Parathyroid adenoma (tissue), 2 donors: ENCODE measurements around the gene WNT9A.

Experiments used
- H2AFZ ChIP-seq: fragments of 300-600 bp; sonication (generic); one replicate; pipeline ENCODE4 v1.7.0; 2017; ENCODE audit warnings: antibody characterized with exemption, mild to moderate bottlenecking
- H3K27ac ChIP-seq: fragments of 300-600 bp; sonication (generic); one replicate; pipeline ENCODE4 v1.7.0; 2017
- H3K27me3 ChIP-seq: fragments of 300-600 bp; sonication (generic); one replicate; pipeline ENCODE4 v1.7.0; 2017; ENCODE audit warnings: low read length; ENCODE audit not compliant: control insufficient read depth, insufficient read depth
- H3K36me3 ChIP-seq: fragments of 300-600 bp; sonication (generic); one replicate; pipeline ENCODE4 v1.7.0; 2017; ENCODE audit warnings: low read length; ENCODE audit not compliant: control insufficient read depth, insufficient read depth
- H3K4me1 ChIP-seq: fragments of 300-600 bp; sonication (generic); one replicate; pipeline ENCODE4 v1.7.0; 2017; ENCODE audit warnings: control low read depth
- H3K4me2 ChIP-seq: fragments of 300-600 bp; sonication (generic); one replicate; pipeline ENCODE4 v1.7.0; 2017; ENCODE audit warnings: low read length
- H3K4me3 ChIP-seq: fragments of 300-600 bp; sonication (generic); one replicate; pipeline ENCODE4 v1.7.0; 2017; ENCODE audit warnings: low read depth, low read length
- H3K79me2 ChIP-seq: fragments of 300-600 bp; sonication (generic); one replicate; pipeline ENCODE4 v1.7.0; 2017; ENCODE audit warnings: control low read depth
- H3K9ac ChIP-seq: fragments of 300-600 bp; sonication (generic); one replicate; pipeline ENCODE4 v1.7.0; 2017; ENCODE audit warnings: mild to moderate bottlenecking
- H3K9me3 ChIP-seq: fragments of 300-600 bp; sonication (generic); one replicate; pipeline ENCODE4 v1.7.0; 2017; ENCODE audit warnings: low read length; ENCODE audit not compliant: control insufficient read depth
- TF ChIP-seq, protein P1 (sequence below): fragments of 300-600 bp; sonication (generic); IDR thresholded peaks from one replicate; pipeline ENCODE4 v1.7.0; 2017; ENCODE audit warnings: antibody characterized with exemption, mild to moderate bottlenecking
- donor health status: primary hyperparathyroidism.

WNT9A gene

DNA sequence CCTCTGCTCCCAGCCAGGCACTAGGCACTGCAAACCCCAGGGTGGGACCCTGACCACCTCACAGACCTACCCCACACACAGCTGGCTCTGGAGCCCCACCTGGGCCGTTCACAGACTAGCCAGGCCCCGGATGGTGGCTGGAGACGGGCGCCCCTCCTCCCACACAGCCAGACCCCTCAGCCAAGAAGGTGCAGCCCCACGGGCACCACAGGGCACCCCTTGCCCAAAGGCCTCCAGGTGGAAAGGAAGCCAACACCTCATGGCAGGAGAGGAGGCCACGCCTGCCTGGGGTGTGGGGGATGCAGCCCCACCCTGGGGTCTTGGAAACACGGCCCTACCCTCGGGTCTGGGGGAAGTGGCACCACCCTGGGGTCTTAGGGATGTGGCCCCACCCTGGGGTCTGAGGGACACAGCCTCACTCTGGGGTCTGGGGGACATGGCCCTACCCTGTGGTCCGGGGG lies 44.6 kb downstream of the WNT9A start:
- no peak overlapping the region for H3K9ac ChIP-seq
- no peak overlapping the region for H2AFZ ChIP-seq
- H3K36me3 ChIP-seq = no peaks in the 10 kb centered on the region
- TF ChIP-seq, protein P1, sequence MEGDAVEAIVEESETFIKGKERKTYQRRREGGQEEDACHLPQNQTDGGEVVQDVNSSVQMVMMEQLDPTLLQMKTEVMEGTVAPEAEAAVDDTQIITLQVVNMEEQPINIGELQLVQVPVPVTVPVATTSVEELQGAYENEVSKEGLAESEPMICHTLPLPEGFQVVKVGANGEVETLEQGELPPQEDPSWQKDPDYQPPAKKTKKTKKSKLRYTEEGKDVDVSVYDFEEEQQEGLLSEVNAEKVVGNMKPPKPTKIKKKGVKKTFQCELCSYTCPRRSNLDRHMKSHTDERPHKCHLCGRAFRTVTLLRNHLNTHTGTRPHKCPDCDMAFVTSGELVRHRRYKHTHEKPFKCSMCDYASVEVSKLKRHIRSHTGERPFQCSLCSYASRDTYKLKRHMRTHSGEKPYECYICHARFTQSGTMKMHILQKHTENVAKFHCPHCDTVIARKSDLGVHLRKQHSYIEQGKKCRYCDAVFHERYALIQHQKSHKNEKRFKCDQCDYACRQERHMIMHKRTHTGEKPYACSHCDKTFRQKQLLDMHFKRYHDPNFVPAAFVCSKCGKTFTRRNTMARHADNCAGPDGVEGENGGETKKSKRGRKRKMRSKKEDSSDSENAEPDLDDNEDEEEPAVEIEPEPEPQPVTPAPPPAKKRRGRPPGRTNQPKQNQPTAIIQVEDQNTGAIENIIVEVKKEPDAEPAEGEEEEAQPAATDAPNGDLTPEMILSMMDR = no peak
- no peaks in the 10 kb centered on the region for H3K79me2 ChIP-seq
- no peak overlapping the region for H3K4me2 ChIP-seq
- H3K27ac ChIP-seq = no peak overlapping the region
- H3K4me1 ChIP-seq = no peaks in the 10 kb centered on the region
- H3K27me3 ChIP-seq = no peaks in the 10 kb centered on the region
- no peak overlapping the region for H3K4me3 ChIP-seq
- no peaks in the 10 kb centered on the region for H3K9me3 ChIP-seq

DNA sequence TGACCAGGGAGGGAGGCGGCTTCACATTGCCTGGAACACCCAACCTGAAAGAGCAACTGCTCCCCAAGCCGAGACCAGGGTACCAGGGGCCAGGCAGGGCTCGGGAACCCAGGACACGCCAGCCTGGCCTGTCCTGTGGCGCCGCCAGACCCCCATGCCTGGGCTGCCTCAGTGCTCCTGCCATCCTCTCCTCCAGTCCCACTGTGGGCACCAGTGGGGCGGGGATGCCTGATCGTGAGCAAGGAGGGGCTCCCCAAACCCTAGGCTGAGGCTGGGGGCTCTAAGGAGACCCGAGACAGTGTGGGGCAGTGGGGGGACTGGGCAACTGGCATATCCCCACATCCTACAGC lies 45.1 kb downstream of the WNT9A start:
- Histone ChIP-seq H3K4me1 (no peaks in the 10 kb centered on the region), H3K79me2 (no peaks in the 10 kb centered on the region), H2AFZ (no peak overlapping the region), H3K4me2 (no peak overlapping the region), H3K36me3 (no peaks in the 10 kb centered on the region), H3K9me3 (no peaks in the 10 kb centered on the region), H3K4me3 (no peak overlapping the region), H3K27ac (no peak overlapping the region), H3K27me3 (no peaks in the 10 kb centered on the region), H3K9ac (no peak overlapping the region)
- TF ChIP-seq, protein P1 = no peak

DNA sequence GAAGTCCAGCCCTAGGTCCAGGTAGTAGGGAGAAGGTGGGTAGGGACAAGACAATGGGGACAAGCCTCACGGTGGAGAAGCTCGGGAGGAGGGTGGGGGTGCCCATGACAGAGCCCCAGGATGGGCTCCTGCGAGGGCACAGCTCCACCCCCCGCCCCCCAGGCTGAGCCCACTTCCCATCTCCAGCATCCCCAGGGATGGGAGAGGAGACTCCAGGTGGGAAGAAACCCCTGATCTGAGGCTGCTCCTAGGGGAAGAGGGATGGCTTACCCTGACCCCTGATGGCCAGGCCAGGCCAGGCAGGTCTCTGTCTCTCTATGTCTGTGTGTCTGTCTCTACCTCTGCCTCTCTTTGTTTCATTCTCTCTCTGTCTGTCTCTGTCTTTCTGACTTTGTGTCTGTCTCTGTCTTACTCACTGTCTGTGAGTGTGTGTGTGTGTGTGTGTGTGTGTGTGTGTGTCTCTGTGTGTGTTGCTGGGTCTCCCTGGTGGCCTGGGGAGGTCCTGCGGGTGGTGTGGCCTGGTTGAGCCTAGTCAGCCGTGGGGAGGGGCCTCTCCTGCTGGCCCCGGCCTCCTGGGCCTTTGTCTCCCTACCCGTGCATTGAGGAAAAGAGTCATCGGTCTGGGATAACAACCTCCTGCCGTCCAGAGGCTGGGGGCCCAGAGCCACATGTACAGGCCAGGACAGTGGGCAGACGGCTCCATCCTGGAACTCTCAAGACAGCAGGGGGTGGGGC lies 45.7 kb downstream of the WNT9A start:
- TF ChIP-seq, protein P1 = no peak
- Histone ChIP-seq H2AFZ (no peak overlapping the region), H3K79me2 (no peaks in the 10 kb centered on the region), H3K4me3 (no peak overlapping the region), H3K9me3 (no peaks in the 10 kb centered on the region), H3K27ac (no peak overlapping the region), H3K4me2 (no peak overlapping the region), H3K4me1 (no peaks in the 10 kb centered on the region), H3K9ac (no peak overlapping the region), H3K27me3 (no peaks in the 10 kb centered on the region), H3K36me3 (no peaks in the 10 kb centered on the region)

DNA sequence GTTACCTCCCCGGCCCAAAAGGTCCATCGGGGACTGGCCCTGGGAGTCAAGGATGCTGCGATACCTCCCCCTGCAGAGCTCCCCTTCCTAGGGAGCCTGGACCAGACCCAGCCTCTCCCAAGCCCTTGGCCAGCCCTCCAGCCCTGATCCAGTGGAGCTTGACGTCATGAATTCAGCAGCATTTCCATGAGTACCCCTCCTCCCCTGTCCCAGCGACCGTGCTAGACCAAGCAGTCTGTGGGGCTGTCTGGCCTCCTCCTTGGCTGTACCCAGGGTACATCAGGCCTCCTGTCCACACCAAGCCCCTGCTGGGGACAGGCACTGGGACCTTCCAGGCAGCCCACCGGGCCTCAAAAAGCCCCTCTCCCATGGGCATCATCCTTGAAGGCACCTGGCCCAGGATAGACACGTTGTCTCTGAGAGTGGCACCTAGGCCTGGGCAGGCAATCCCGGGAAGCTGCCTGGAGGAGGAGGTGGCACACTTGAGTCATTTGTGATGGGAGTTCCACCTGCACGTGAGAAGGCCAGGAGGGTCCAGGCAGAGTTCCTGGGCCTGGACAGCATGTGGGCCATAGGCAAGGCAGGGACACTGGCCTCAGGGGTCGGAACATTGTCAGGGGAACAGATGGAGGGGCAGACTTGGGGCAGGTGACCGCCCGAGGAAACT lies 46.4 kb downstream of the WNT9A start:
- no peak overlapping the region for H3K4me2 ChIP-seq
- H3K79me2 ChIP-seq = no peaks in the 10 kb centered on the region
- H3K27ac ChIP-seq = no peak overlapping the region
- no peaks in the 10 kb centered on the region for H3K4me1 ChIP-seq
- TF ChIP-seq, protein P1 = no peak
- H3K27me3 ChIP-seq = no peaks in the 10 kb centered on the region
- H3K4me3 ChIP-seq = no peak overlapping the region
- no peak overlapping the region for H2AFZ ChIP-seq
- H3K9me3 ChIP-seq = no peaks in the 10 kb centered on the region
- no peaks in the 10 kb centered on the region for H3K36me3 ChIP-seq
- H3K9ac ChIP-seq = no peak overlapping the region
